Coronary artery (tissue), 2 donors: Measurements from ENCODE around the gene LMTK2.

Experiments
- DNase-seq: peaks from one replicate; pipeline ENCODE4 v3.0.0-alpha.2; 2017; ENCODE audit warnings: low spot score
- H3K27ac ChIP-seq, 2 donors: fragments of 200-600 bp; sonication (generic); one replicate each; pipeline ENCODE4 v1.5.1; 2016 to 2019
- H3K4me3 ChIP-seq: fragments of 200-600 bp; sonication (generic); 2 replicates; pipeline ENCODE4 v1.5.1; 2016; ENCODE audit warnings: mild to moderate bottlenecking, moderate library complexity
- TF ChIP-seq, protein P1 (sequence below): fragments of 200-600 bp; sonication (generic); IDR thresholded peaks from one replicate; pipeline ENCODE4 v1.5.1; 2019; ENCODE audit warnings: antibody characterized with exemption

The LMTK2 gene

DNA sequence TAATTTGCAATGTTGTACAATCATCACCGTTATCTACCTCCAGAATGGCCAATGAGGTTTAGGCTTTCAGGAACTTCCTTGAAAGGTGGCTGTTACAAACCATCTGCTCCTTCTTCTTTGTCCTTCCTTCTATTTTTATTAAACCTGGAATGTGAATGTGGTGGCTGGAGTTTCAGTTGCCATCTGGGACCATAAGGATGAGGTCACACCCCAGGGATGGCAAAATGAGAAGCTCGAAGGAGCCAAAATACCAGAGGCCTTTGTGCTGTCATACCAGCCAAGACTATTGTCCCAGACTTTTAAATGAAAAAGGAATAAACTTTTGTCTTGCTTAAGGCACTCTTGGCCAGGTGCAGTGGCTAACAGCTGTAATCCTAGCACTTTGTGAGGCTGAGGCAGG lies 30.9 kb upstream of the LMTK2 start:
- TF ChIP-seq, protein P1, sequence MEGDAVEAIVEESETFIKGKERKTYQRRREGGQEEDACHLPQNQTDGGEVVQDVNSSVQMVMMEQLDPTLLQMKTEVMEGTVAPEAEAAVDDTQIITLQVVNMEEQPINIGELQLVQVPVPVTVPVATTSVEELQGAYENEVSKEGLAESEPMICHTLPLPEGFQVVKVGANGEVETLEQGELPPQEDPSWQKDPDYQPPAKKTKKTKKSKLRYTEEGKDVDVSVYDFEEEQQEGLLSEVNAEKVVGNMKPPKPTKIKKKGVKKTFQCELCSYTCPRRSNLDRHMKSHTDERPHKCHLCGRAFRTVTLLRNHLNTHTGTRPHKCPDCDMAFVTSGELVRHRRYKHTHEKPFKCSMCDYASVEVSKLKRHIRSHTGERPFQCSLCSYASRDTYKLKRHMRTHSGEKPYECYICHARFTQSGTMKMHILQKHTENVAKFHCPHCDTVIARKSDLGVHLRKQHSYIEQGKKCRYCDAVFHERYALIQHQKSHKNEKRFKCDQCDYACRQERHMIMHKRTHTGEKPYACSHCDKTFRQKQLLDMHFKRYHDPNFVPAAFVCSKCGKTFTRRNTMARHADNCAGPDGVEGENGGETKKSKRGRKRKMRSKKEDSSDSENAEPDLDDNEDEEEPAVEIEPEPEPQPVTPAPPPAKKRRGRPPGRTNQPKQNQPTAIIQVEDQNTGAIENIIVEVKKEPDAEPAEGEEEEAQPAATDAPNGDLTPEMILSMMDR, result no peak
- H3K27ac ChIP-seq, result no peak overlapping the region
- H3K4me3 ChIP-seq, result no peak overlapping the region
- DNase-seq, result no peak

DNA sequence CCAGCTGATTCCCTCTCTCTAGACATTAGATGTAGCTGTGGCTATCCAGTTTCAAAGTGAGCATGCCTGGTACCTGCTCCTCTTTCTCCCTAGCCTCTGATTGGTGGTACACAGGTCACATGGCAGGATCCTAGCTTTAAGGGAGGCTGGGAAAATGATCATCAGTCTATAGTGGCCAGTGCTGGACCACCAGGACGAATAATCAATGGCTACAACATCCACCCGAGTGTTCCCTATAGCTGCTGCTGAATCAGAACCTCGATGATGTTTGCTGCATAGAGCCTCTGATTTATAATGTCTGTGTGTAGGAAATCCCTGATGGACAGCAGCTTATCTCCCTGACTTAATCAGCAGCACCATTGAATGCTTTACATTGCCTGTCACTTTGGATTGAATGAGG lies 28.9 kb upstream of the LMTK2 start:
- Histone ChIP-seq H3K4me3 (no peak overlapping the region), H3K27ac (no peak overlapping the region)
- DNase-seq, result no peak
- TF ChIP-seq, protein P1, result no peak

DNA sequence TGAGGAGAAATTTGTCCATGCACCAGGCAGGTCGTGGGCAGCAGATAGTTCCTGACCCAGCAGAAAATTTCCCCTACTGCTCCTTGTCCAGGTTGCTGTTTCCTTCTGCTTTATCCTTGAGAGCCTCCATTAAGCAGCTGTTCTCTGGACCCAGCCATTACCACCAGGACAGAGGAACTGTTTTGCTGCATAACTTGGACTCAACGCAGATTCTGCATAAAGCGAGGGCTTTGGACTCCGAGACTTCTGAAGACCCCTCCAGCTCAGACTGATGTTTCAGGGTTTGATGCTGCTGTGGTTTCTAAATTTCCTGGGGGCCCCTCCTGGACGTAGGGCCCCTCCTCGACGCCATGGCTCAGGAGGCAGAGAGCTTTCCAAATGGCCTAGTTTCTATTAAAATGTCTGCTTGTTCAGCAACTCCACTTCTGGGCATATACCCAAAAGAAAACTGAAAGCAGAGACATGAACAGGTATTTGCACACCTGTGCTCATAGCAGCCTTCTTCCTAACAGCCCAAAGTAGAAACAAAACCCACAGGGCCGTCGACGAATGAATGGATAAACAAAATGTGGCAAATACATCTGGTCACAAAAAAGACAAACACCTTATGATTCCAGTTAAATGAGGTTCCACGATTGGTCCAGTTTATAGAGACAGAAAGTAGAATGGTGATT lies 28.3 kb upstream of the LMTK2 start:
- no peak overlapping the region for H3K4me3 ChIP-seq
- no peak for DNase-seq
- TF ChIP-seq, protein P1, result no peak
- no peak overlapping the region for H3K27ac ChIP-seq

DNA sequence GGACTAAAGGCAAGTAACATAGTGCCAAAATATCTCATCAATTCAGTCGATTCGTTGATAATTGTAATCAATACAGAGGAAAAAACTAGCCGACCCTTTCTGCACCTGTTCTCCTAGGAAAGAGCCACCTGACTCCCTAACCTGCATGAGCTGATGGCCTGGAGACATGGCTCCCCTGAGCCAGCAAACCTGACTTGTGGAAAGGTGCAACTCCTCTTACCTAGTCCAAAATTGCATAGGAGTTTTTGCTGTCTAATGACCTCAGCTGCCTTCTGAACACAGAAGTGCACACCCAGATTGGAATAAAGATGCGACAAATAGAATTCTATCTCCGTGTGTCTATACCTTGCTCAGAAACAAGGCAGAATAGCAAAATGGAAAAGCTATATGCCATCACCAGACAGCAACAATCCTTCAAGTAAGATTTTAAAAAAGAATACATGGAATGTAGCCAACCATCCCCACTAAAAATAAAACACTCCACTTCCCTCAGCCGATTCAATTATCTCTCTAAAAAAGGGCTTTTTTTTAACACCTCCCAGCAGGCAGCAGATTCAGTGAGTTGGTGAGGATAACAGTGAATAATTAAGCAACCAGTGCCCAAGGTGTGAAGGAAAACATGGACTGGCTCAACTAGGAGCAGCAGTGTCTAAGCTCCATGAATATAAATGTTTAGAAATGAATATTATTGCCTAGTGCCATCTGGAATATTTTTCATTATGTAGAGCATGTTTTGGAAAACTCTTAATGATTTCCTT lies 26.6 kb upstream of the LMTK2 start:
- TF ChIP-seq, protein P1, result no peak
- Histone ChIP-seq H3K4me3 (no peak overlapping the region), H3K27ac (no peak overlapping the region)
- no peak for DNase-seq

DNA sequence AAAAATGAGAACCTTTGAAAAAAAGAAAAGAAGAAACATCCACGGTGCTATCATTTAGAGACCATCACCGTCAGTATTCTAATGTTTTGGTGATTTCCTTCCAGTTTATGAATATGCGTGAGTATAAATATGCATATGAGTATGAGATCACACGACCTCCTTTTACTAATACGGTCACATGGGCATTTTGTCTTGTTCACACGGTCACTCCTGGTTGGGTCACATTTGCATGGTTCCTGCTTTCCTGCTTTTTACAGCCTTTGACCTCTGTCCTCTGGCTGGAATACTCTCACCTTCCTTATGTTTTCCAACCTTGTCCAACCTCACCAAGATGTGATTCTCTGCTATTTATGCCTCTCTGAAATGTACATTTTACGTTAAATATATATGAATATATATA lies 25.3 kb upstream of the LMTK2 start:
- H3K4me3 ChIP-seq, result no peak overlapping the region
- DNase-seq, result no peak
- TF ChIP-seq, protein P1, result no peak
- no peak overlapping the region for H3K27ac ChIP-seq

DNA sequence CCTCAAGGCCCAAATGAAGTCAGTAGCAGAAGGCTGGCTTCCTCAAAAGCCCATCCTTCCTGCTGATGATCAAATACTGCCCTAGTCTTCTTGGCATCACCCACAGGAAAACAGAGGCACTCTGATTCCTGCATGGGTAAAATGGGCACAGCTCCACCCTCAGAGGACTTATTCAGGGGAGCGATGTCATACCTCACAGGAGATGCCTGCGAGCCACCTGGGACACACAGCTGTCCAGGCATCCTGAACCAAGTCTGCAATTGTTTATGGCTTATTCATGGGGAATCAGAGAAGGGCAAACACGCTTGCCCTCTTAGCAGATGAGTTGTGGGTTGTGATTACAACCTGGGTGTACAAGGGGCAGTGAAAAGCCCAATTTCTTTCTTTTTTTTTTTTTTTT lies 22.0 kb upstream of the LMTK2 start:
- no peak overlapping the region for H3K27ac ChIP-seq
- no peak overlapping the region for H3K4me3 ChIP-seq
- TF ChIP-seq, protein P1, result no peak
- DNase-seq, result no peak

DNA sequence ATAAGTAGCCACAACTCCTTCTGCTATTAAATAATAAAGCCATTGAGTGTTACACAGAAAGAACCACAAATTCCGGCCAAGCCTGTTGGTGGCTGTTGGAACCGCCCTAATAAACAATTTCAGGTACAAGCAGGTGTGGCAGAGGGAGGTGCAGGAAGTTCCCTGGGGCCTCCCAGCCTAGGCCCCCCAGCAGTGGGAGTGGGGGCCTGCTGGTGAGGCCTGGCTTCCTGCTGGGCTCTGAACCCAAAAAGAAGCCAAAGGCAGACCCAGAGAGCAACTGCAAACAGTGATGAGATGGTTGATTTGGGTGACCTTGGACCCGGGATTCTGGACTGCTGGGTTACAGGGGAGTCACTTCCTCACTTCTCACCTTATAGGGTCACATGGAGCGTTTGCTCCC lies 21.0 kb upstream of the LMTK2 start:
- no peak for DNase-seq
- H3K27ac ChIP-seq, result no peak overlapping the region
- H3K4me3 ChIP-seq, result no peak overlapping the region
- TF ChIP-seq, protein P1, result no peak
